Measurements from ENCODE around the gene EVC.

Gene EVC

GRCh38 chr4:5683566-5683965, 27.4 kb upstream of the EVC start:
- Histone ChIP-seq H3K27me3 (ENCODE audit: insufficient read depth, insufficient read length) (no peaks in the 10 kb centered on the region), H3K4me3 (ENCODE audit: insufficient read length, low read depth) (no peak overlapping the region), H3K9me3 (ENCODE audit: insufficient read depth, low read length) (no peaks in the 10 kb centered on the region), H3K36me3 (ENCODE audit: insufficient read depth, insufficient read length, low read length) (peaks cover 75% of the 10 kb centered on the region), H3K9ac (ENCODE audit: insufficient read length, low read depth) (no peak overlapping the region), H3K4me1 (ENCODE audit: insufficient read depth, insufficient read length) (peaks cover 4% of the 10 kb centered on the region)
- no peak for DNase-seq (ENCODE audit: low read depth, low spot score)
- TF ChIP-seq ZNF274 (IDR thresholded peaks at IDR 0.05; ENCODE audit: low read depth, low read length) = no peak
- TF ChIP-seq YY1 (IDR thresholded peaks at IDR 0.05; ENCODE audit: insufficient read depth, insufficient read length) = no peak
- no peak for TF ChIP-seq SUZ12 (IDR thresholded peaks at IDR 0.05; ENCODE audit: extremely low read depth, insufficient read depth, insufficient read length)

GRCh38 chr4:5685296-5685695, 25.7 kb upstream of the EVC start:
- Histone ChIP-seq H3K9ac (ENCODE audit: insufficient read length, low read depth) (no peak overlapping the region), H3K9me3 (ENCODE audit: insufficient read depth, low read length) (no peaks in the 10 kb centered on the region), H3K4me3 (ENCODE audit: insufficient read length, low read depth) (no peak overlapping the region), H3K4me1 (ENCODE audit: insufficient read depth, insufficient read length) (peaks cover 4% of the 10 kb centered on the region), H3K27me3 (ENCODE audit: insufficient read depth, insufficient read length) (no peaks in the 10 kb centered on the region), H3K36me3 (ENCODE audit: insufficient read depth, insufficient read length, low read length) (peaks cover 85% of the 10 kb centered on the region)
- TF ChIP-seq YY1 (IDR thresholded peaks at IDR 0.05; ENCODE audit: insufficient read depth, insufficient read length) (no peak), SUZ12 (IDR thresholded peaks at IDR 0.05; ENCODE audit: extremely low read depth, insufficient read depth, insufficient read length) (no peak), ZNF274 (IDR thresholded peaks at IDR 0.05; ENCODE audit: low read depth, low read length) (no peak)
- DNase-seq (ENCODE audit: low read depth, low spot score) = no peak

GRCh38 chr4:5686338-5686737, 24.7 kb upstream of the EVC start:
- Histone ChIP-seq H3K9ac (ENCODE audit: insufficient read length, low read depth) (no peak overlapping the region), H3K4me3 (ENCODE audit: insufficient read length, low read depth) (no peak overlapping the region), H3K36me3 (ENCODE audit: insufficient read depth, insufficient read length, low read length) (peaks cover 85% of the 10 kb centered on the region), H3K4me1 (ENCODE audit: insufficient read depth, insufficient read length) (peaks cover 4% of the 10 kb centered on the region), H3K9me3 (ENCODE audit: insufficient read depth, low read length) (no peaks in the 10 kb centered on the region), H3K27me3 (ENCODE audit: insufficient read depth, insufficient read length) (no peaks in the 10 kb centered on the region)
- TF ChIP-seq ZNF274 (IDR thresholded peaks at IDR 0.05; ENCODE audit: low read depth, low read length) = no peak
- TF ChIP-seq SUZ12 (IDR thresholded peaks at IDR 0.05; ENCODE audit: extremely low read depth, insufficient read depth, insufficient read length) = no peak
- TF ChIP-seq YY1 (IDR thresholded peaks at IDR 0.05; ENCODE audit: insufficient read depth, insufficient read length) = no peak
- DNase-seq (ENCODE audit: low read depth, low spot score) = no peak

GRCh38 chr4:5689065-5689464, 21.9 kb upstream of the EVC start:
- no peak overlapping the region for H3K9ac ChIP-seq (ENCODE audit: insufficient read length, low read depth)
- no peaks in the 10 kb centered on the region for H3K4me1 ChIP-seq (ENCODE audit: insufficient read depth, insufficient read length)
- H3K36me3 ChIP-seq (ENCODE audit: insufficient read depth, insufficient read length, low read length) = peaks cover 90% of the 10 kb centered on the region
- TF ChIP-seq YY1 (IDR thresholded peaks at IDR 0.05; ENCODE audit: insufficient read depth, insufficient read length) = no peak
- no peak for TF ChIP-seq ZNF274 (IDR thresholded peaks at IDR 0.05; ENCODE audit: low read depth, low read length)
- TF ChIP-seq SUZ12 (IDR thresholded peaks at IDR 0.05; ENCODE audit: extremely low read depth, insufficient read depth, insufficient read length) = no peak
- no peak overlapping the region for H3K4me3 ChIP-seq (ENCODE audit: insufficient read length, low read depth)
- H3K9me3 ChIP-seq (ENCODE audit: insufficient read depth, low read length) = no peaks in the 10 kb centered on the region
- DNase-seq (ENCODE audit: low read depth, low spot score) = no peak
- H3K27me3 ChIP-seq (ENCODE audit: insufficient read depth, insufficient read length) = no peaks in the 10 kb centered on the region

- no peak for DNase-seq (ENCODE audit: low read depth, low spot score)
- no peak overlapping the region for H3K9ac ChIP-seq (ENCODE audit: insufficient read length, low read depth)
- no peak for TF ChIP-seq ZNF274 (IDR thresholded peaks at IDR 0.05; ENCODE audit: low read depth, low read length)
- TF ChIP-seq YY1 (IDR thresholded peaks at IDR 0.05; ENCODE audit: insufficient read depth, insufficient read length) = no peak
- TF ChIP-seq SUZ12 (IDR thresholded peaks at IDR 0.05; ENCODE audit: extremely low read depth, insufficient read depth, insufficient read length) = no peak
- no peaks in the 10 kb centered on the region for H3K9me3 ChIP-seq (ENCODE audit: insufficient read depth, low read length)
- no peak overlapping the region for H3K4me3 ChIP-seq (ENCODE audit: insufficient read length, low read depth)
- H3K27me3 ChIP-seq (ENCODE audit: insufficient read depth, insufficient read length) = no peaks in the 10 kb centered on the region
- H3K4me1 ChIP-seq (ENCODE audit: insufficient read depth, insufficient read length) = no peaks in the 10 kb centered on the region
- peaks cover 82% of the 10 kb centered on the region for H3K36me3 ChIP-seq (ENCODE audit: insufficient read depth, insufficient read length, low read length)
Observed at GRCh38 chr4:5691491-5692132, 19.4 kb upstream of the EVC start.

- no peak for DNase-seq (ENCODE audit: low read depth, low spot score)
- Histone ChIP-seq H3K36me3 (ENCODE audit: insufficient read depth, insufficient read length, low read length) (peaks cover 82% of the 10 kb centered on the region), H3K9ac (ENCODE audit: insufficient read length, low read depth) (no peak overlapping the region), H3K27me3 (ENCODE audit: insufficient read depth, insufficient read length) (no peaks in the 10 kb centered on the region), H3K9me3 (ENCODE audit: insufficient read depth, low read length) (no peaks in the 10 kb centered on the region), H3K4me3 (ENCODE audit: insufficient read length, low read depth) (no peak overlapping the region), H3K4me1 (ENCODE audit: insufficient read depth, insufficient read length) (no peaks in the 10 kb centered on the region)
- TF ChIP-seq ZNF274 (IDR thresholded peaks at IDR 0.05; ENCODE audit: low read depth, low read length) (no peak), YY1 (IDR thresholded peaks at IDR 0.05; ENCODE audit: insufficient read depth, insufficient read length) (no peak), SUZ12 (IDR thresholded peaks at IDR 0.05; ENCODE audit: extremely low read depth, insufficient read depth, insufficient read length) (no peak)
Observed at GRCh38 chr4:5693871-5694270, 17.1 kb upstream of the EVC start.

- Histone ChIP-seq H3K4me1 (ENCODE audit: insufficient read depth, insufficient read length) (no peaks in the 10 kb centered on the region), H3K27me3 (ENCODE audit: insufficient read depth, insufficient read length) (no peaks in the 10 kb centered on the region), H3K9me3 (ENCODE audit: insufficient read depth, low read length) (no peaks in the 10 kb centered on the region), H3K4me3 (ENCODE audit: insufficient read length, low read depth) (no peak overlapping the region), H3K9ac (ENCODE audit: insufficient read length, low read depth) (no peak overlapping the region), H3K36me3 (ENCODE audit: insufficient read depth, insufficient read length, low read length) (peaks cover 70% of the 10 kb centered on the region)
- no peak for DNase-seq (ENCODE audit: low read depth, low spot score)
- TF ChIP-seq ZNF274 (IDR thresholded peaks at IDR 0.05; ENCODE audit: low read depth, low read length) (no peak), YY1 (IDR thresholded peaks at IDR 0.05; ENCODE audit: insufficient read depth, insufficient read length) (no peak), SUZ12 (IDR thresholded peaks at IDR 0.05; ENCODE audit: extremely low read depth, insufficient read depth, insufficient read length) (no peak)
Observed at GRCh38 chr4:5696341-5696740, 14.7 kb upstream of the EVC start.

Data from NT2/D1 (cell line).